ENCODE results near the gene SLC4A5.

DNA sequence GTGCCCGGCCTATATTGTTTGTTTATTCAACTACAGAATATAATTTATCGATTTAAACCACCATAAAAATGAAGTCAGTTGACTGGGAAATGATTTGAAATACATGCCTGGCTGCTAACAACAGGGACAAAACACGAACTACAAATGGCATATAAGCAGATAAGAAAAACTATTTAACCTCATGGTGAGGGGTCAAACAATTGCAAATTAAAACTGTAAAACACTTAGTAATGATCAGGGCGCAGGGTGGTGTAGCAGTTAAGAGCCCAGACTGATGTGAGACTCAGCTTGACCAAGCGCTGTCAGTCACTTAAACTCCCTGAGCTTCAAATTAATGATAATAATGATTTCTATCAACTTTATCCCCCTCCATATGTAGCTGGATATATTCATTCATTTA is 138.1 kb downstream of the SLC4A5 start:
- no peak for TF ChIP-seq CTCF (IDR thresholded peaks at IDR 0.05)
- no peak for TF ChIP-seq POLR2AphosphoS5 (IDR thresholded peaks at IDR 0.05)
- no peak for TF ChIP-seq POLR2A (IDR thresholded peaks at IDR 0.05)
